GM23248 (cell line): Measurements from ENCODE around the gene THAP8. TPM values are rescaled to one million over a fixed set of nuclear protein-coding genes. Genes with fewer than 3 reads are reported as not detected.

Source experiments
- DNase-seq: peaks from one replicate; pipeline ENCODE4 v3.0.0-alpha.2; 2015
- H2AFZ ChIP-seq: fragments of 200-600 bp; sonication (generic); 2 replicates; pipeline ENCODE4 v1.6.1; 2016; ENCODE audit warnings: antibody characterized with exemption
- H3F3A ChIP-seq: fragments of 200-600 bp; sonication (generic); 2 replicates; pipeline ENCODE4 v1.6.1; 2016; ENCODE audit warnings: mild to moderate bottlenecking, antibody characterized with exemption, mixed run types; ENCODE audit not compliant: insufficient read depth
- H3K27ac ChIP-seq: fragments of 200-600 bp; sonication (generic); 2 replicates; pipeline ENCODE4 v1.5.1; 2016; ENCODE audit warnings: mild to moderate bottlenecking
- H3K27me3 ChIP-seq: fragments of 200-600 bp; sonication (generic); replicated peaks from 2 replicates; pipeline ENCODE4 v1.6.1; 2016; ENCODE audit warnings: mild to moderate bottlenecking; ENCODE audit not compliant: insufficient read depth
- H3K36me3 ChIP-seq: fragments of 200-600 bp; sonication (generic); 2 replicates; pipeline ENCODE4 v1.6.1; 2016; ENCODE audit warnings: low read depth, mild to moderate bottlenecking
- H3K4me1 ChIP-seq: fragments of 200-600 bp; sonication (generic); 2 replicates; pipeline ENCODE4 v1.6.1; 2016; ENCODE audit warnings: mild to moderate bottlenecking; ENCODE audit not compliant: insufficient read depth
- H3K4me2 ChIP-seq: fragments of 200-600 bp; sonication (generic); one replicate; pipeline ENCODE4 v1.6.1; 2016; ENCODE audit warnings: mild to moderate bottlenecking; ENCODE audit not compliant: unreplicated experiment
- H3K4me3 ChIP-seq: fragments of 200-600 bp; sonication (generic); 2 replicates; pipeline ENCODE4 v1.5.1; 2016; ENCODE audit warnings: mild to moderate bottlenecking
- H3K79me2 ChIP-seq: fragments of 200-600 bp; sonication (generic); 2 replicates; pipeline ENCODE4 v1.6.1; 2016; ENCODE audit warnings: mild to moderate bottlenecking; ENCODE audit not compliant: insufficient read depth
- H3K9ac ChIP-seq: fragments of 200-600 bp; sonication (generic); 2 replicates; pipeline ENCODE4 v1.6.1; 2016; ENCODE audit warnings: mild to moderate bottlenecking
- H3K9me2 ChIP-seq: fragments of 200-600 bp; sonication (generic); 2 replicates; pipeline ENCODE4 v1.6.1; 2016; ENCODE audit warnings: mixed run types, mild to moderate bottlenecking, moderate library complexity; ENCODE audit not compliant: insufficient read depth
- H3K9me3 ChIP-seq: fragments of 200-600 bp; sonication (generic); one replicate; pipeline ENCODE4 v1.6.1; 2017; ENCODE audit warnings: low read depth
- H4K20me1 ChIP-seq: fragments of 200-600 bp; sonication (generic); 2 replicates; pipeline ENCODE4 v1.6.0; 2016; ENCODE audit not compliant: insufficient read depth
- EZH2 ChIP-seq: fragments of 200-600 bp; sonication (generic); IDR thresholded peaks from 2 replicates; pipeline ENCODE4 v1.6.1; 2018; ENCODE audit warnings: antibody characterized with exemption, mild to moderate bottlenecking; ENCODE audit not compliant: insufficient read depth, poor library complexity, severe bottlenecking
- EZH2phosphoT487 ChIP-seq: fragments of 200-600 bp; sonication (generic); IDR thresholded peaks from 2 replicates; pipeline ENCODE4 v1.6.1; 2018; ENCODE audit warnings: antibody characterized with exemption, moderate library complexity, mild to moderate bottlenecking, low read depth; ENCODE audit not compliant: insufficient read depth
- WGBS, 2 experiments: methylation state at CpG; one replicate each; pipeline ENCODE4 v1.1.6; 2015 to 2017; ENCODE audit warnings: low lambda C conversion rate in 2 of 2, low coverage in 1 of 2; ENCODE audit errors: missing lambda C conversion rate in 2 of 2; 5-methylcytosine and 5-hydroxymethylcytosine counted together
- in situ Hi-C: fragments of 300-500 bp; cut with MboI; formaldehyde crosslinking; loops from 2 replicates; pipeline ENCODE4 v1.15.0; 2020
- polyA plus RNA-seq: library from polyadenylated mRNA; unstranded; fragments of >200 nt; fragmentation: Nextera tagmentation; extraction: Ambion mirVana; gene quantifications from 2 replicates; pipeline ENCODE4 v1.2.1, GENCODE V29; 2016
- total RNA-seq: library from RNA; depleted of rRNA; stranded (reverse); fragments of >200 nt; shearing (Covaris generic); gene quantifications from 2 replicates; pipeline ENCODE4 v1.2.3, GENCODE V29; 2014

Gene THAP8
- total and polyA plus RNA-seq, 2 experiments from 2014 or later: 3.8 to 12.8 TPM

- H3K4me1 ChIP-seq: peaks cover 7% of the 10 kb centered on the region; the same call in 1 of the 2 replicates
- H3K27me3 ChIP-seq: no peaks in the 10 kb centered on the region
- H3K79me2 ChIP-seq: no peaks in the 10 kb centered on the region
- 98 to 99% methylated on average over 11 of the region's 11 CpGs for WGBS, 2 experiments
- in situ Hi-C loops: no loop called here
- TF ChIP-seq EZH2phosphoT487 (no peak), EZH2 (no peak)
- no peak overlapping the region for H3K9ac ChIP-seq
- no peaks in the 10 kb centered on the region for H4K20me1 ChIP-seq
- no peak overlapping the region for H3K4me3 ChIP-seq
- peaks cover 9% of the 10 kb centered on the region for H3F3A ChIP-seq
- H3K4me2 ChIP-seq: no peak overlapping the region
- no peaks in the 10 kb centered on the region for H3K9me3 ChIP-seq
- no peak overlapping the region for H2AFZ ChIP-seq
- DNase-seq: no peak
- H3K9me2 ChIP-seq: no peaks in the 10 kb centered on the region
- H3K27ac ChIP-seq: no peak overlapping the region
- H3K36me3 ChIP-seq: no peaks in the 10 kb centered on the region
Observed at GRCh38 chr19:36067681-36068080, 13.6 kb upstream of the THAP8 start.

GRCh38 chr19:36064826-36065225 lies 10.7 kb upstream of the THAP8 start:
- H3K4me1 ChIP-seq: no peaks in the 10 kb centered on the region
- no peak overlapping the region for H3K9ac ChIP-seq
- no peak overlapping the region for H2AFZ ChIP-seq
- no peaks in the 10 kb centered on the region for H3K27me3 ChIP-seq
- H3K79me2 ChIP-seq: no peaks in the 10 kb centered on the region
- no peak overlapping the region for H3K4me3 ChIP-seq
- WGBS, 2 experiments: 94 to 96% methylated on average over 8 of the region's 8 CpGs
- H3K36me3 ChIP-seq: no peaks in the 10 kb centered on the region
- in situ Hi-C loops: no loop called here
- H4K20me1 ChIP-seq: no peaks in the 10 kb centered on the region
- H3K9me3 ChIP-seq: no peaks in the 10 kb centered on the region
- H3F3A ChIP-seq: no peaks in the 10 kb centered on the region
- H3K4me2 ChIP-seq: no peak overlapping the region
- TF ChIP-seq EZH2 (no peak), EZH2phosphoT487 (no peak)
- no peaks in the 10 kb centered on the region for H3K9me2 ChIP-seq
- H3K27ac ChIP-seq: no peak overlapping the region
- DNase-seq: no peak

- H3K4me1 ChIP-seq: no peaks in the 10 kb centered on the region
- no peak for DNase-seq
- H3K9me2 ChIP-seq: no peaks in the 10 kb centered on the region
- H3K27ac ChIP-seq: no peak overlapping the region
- H2AFZ ChIP-seq: no peak overlapping the region
- no peak overlapping the region for H3K4me3 ChIP-seq
- no peaks in the 10 kb centered on the region for H3K36me3 ChIP-seq
- H3K9me3 ChIP-seq: no peaks in the 10 kb centered on the region
- H3F3A ChIP-seq: no peaks in the 10 kb centered on the region
- no peak overlapping the region for H3K9ac ChIP-seq
- H3K79me2 ChIP-seq: peaks cover 16% of the 10 kb centered on the region
- in situ Hi-C loops: no loop called here
- no peaks in the 10 kb centered on the region for H4K20me1 ChIP-seq
- no peak overlapping the region for H3K4me2 ChIP-seq
- 75 to 90% methylated on average over 2 of the region's 2 CpGs for WGBS, 2 experiments
- no peaks in the 10 kb centered on the region for H3K27me3 ChIP-seq
- no peak for TF ChIP-seq EZH2phosphoT487
- no peak for TF ChIP-seq EZH2
Observed at GRCh38 chr19:36061367-36061766, 7.3 kb upstream of the THAP8 start.

GRCh38 chr19:36060430-36060829 lies 6.3 kb upstream of the THAP8 start:
- no peaks in the 10 kb centered on the region for H3K36me3 ChIP-seq
- no peak overlapping the region for H3K4me3 ChIP-seq
- no peak overlapping the region for H3K4me2 ChIP-seq
- TF ChIP-seq EZH2: no peak
- TF ChIP-seq EZH2phosphoT487: no peak
- no peaks in the 10 kb centered on the region for H3K9me2 ChIP-seq
- H3K4me1 ChIP-seq: no peaks in the 10 kb centered on the region
- H3K27me3 ChIP-seq: no peaks in the 10 kb centered on the region
- H2AFZ ChIP-seq: no peak overlapping the region
- 81 to 87% methylated on average over 4 of the region's 4 CpGs for WGBS, 2 experiments
- no peaks in the 10 kb centered on the region for H3K9me3 ChIP-seq
- H3K79me2 ChIP-seq: peaks cover 24% of the 10 kb centered on the region
- no peaks in the 10 kb centered on the region for H3F3A ChIP-seq
- no peaks in the 10 kb centered on the region for H4K20me1 ChIP-seq
- H3K27ac ChIP-seq: no peak overlapping the region
- no peak overlapping the region for H3K9ac ChIP-seq
- in situ Hi-C loops: no loop called here
- DNase-seq: peak; percentile 70

- no peak overlapping the region for H2AFZ ChIP-seq
- 81 to 84% methylated on average over 6 of the region's 6 CpGs for WGBS, 2 experiments
Observed at GRCh38 chr19:36059180-36059910, 5.3 kb upstream of the THAP8 start.

More at GRCh38 chr19:36059180-36059910, 5.3 kb upstream of the THAP8 start:
- Histone ChIP-seq H3K4me1 (no peaks in the 10 kb centered on the region), H3K27me3 (no peaks in the 10 kb centered on the region), H3K36me3 (no peaks in the 10 kb centered on the region), H3K9ac (no peak overlapping the region), H3K9me2 (no peaks in the 10 kb centered on the region), H3K9me3 (no peaks in the 10 kb centered on the region), H3K4me3 (no peak overlapping the region), H3K4me2 (no peak overlapping the region), H3F3A (no peaks in the 10 kb centered on the region), H3K79me2 (peaks cover 26% of the 10 kb centered on the region), H3K27ac (no peak overlapping the region), H4K20me1 (no peaks in the 10 kb centered on the region)
- TF ChIP-seq EZH2 (no peak), EZH2phosphoT487 (no peak)
- no peak for DNase-seq
- in situ Hi-C loops: no loop called here
